H1 (cell line): ENCODE measurements around the gene MRPS27. TPM values are rescaled to one million over a fixed set of nuclear protein-coding genes. Genes with fewer than 3 reads are reported as not detected.

Experiments
- CHD2 ChIP-seq: IDR thresholded peaks from 2 replicates; pipeline ENCODE4 v1.6.1; 2012; ENCODE audit warnings: low read length, improper control_type of control experiment
- KDM4A ChIP-seq: IDR thresholded peaks from one replicate; pipeline ENCODE4 v1.7.1; 2012; ENCODE audit warnings: low read depth, mild to moderate bottlenecking, moderate library complexity, low read length, inconsistent platforms; ENCODE audit not compliant: severe bottlenecking
- NRF1 ChIP-seq: IDR thresholded peaks from 2 replicates; pipeline ENCODE4 v1.6.1; 2011; ENCODE audit warnings: mild to moderate bottlenecking, low read depth, low read length, improper control_type of control experiment
- polyA plus RNA-seq, 7 experiments: library from polyadenylated mRNA; depleted of rRNA in 3 of 7; stranded (reverse) in 5 of 7; unstranded in 2 of 7; fragments of >200 nt in 5 of 7; fragments of 200-250 nt in 2 of 7; gene quantifications; 1 replicate in 5 of 7; 2 replicates in 1 of 7; 4 replicates in 1 of 7; pipeline versions ENCODE4 v1.2.1 to v1.2.3, GENCODE V29; 2011 to 2013; ENCODE audit warnings: missing spikeins in 2 of 7, mixed read lengths in 2 of 7
- total RNA-seq: library from RNA; stranded (reverse); fragmentation: NEBNext Ultra II Directional; extraction: Animal tissue kit (Norgen Biotek cat#: 25700); gene quantifications from 2 replicates; pipeline ENCODE4 v1.2.1, GENCODE V29; 2021

Gene MRPS27
- total and polyA plus RNA-seq, 2 of the 8 experiments (the other 6 are each of a cell fraction or from before 2014, with no cell fraction given): 93.2 to 102 TPM

- TF ChIP-seq KDM4A (no peak), CHD2 (no peak), NRF1 (no peak)
Measured at GRCh38 chr5:72288924-72289323, 31.1 kb downstream of the MRPS27 start (continued).
